SK-MEL-5 (cell line): ENCODE results near the gene PDCD11. TPM values are rescaled to one million over a fixed set of nuclear protein-coding genes. Genes with fewer than 3 reads are reported as not detected.
"Not testable (repeated sequence)": the region's sequence is repeated elsewhere in the genome, so short reads cannot be mapped to it uniquely, and the experiment has no call there.

Experiments used
- DNase-seq: peaks from one replicate; pipeline ENCODE4 v3.0.0-alpha.2; 2016; ENCODE audit warnings: low read depth, low spot score
- in situ Hi-C: cut with HindIII; loops from 2 replicates; pipeline ENCODE4 v1.10.0; 2016; ENCODE audit warnings: low sequenced_read_pairs, high pct_unique_total_duplicates, low pct_unique_long_range_greater_than_20kb
- total RNA-seq: library from RNA; depleted of rRNA; stranded (reverse); fragments of >200 nt; shearing (Covaris generic); gene quantifications from 2 replicates; pipeline ENCODE4 v1.2.3, GENCODE V29; 2014

PDCD11 gene
- total RNA-seq, 1 experiment from 2014 or later, result 31.8 TPM

DNA sequence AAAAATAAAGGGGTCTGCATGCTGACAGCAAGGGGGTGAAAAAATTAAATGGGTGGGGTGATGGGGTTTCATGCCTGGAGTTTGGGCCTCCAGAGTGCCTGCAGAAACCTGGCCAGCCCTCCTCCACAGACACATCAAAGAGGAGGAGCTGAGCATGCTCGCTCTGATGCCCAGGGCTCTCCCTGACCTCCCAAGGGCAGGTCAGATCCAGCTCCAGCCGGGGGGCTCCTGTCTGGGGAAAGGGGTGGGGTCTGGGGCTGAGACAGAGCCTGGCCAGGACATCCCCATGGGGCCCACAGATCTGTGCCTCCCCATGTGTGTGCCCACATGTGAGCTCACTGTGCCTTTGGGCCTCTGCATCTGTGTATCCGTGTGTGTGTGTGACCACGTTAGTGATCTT, 63.2 kb downstream of the PDCD11 start:
- no peak for DNase-seq
- in situ Hi-C loops, result no loop called here

DNA sequence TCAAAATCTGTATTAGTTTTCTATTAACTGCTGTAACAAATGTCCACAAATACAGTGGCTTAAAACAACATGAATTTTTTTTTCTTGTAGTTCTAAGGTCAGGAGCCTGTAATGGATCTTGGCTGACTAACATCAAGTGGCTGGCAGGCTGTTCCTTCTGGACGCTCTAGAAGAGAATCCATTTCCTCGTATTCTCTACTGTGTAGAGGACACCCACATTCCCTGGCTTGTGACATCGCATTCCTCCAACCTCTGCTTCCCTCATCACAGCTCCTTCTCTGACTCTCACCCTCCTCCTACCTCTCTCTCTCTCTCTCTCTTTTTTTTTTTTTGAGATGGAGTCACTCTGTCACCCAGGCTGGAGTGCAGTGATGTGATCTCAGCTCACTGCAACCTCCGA, 67.1 kb downstream of the PDCD11 start:
- DNase-seq, result no peak
- in situ Hi-C loops, result no loop called here

DNA sequence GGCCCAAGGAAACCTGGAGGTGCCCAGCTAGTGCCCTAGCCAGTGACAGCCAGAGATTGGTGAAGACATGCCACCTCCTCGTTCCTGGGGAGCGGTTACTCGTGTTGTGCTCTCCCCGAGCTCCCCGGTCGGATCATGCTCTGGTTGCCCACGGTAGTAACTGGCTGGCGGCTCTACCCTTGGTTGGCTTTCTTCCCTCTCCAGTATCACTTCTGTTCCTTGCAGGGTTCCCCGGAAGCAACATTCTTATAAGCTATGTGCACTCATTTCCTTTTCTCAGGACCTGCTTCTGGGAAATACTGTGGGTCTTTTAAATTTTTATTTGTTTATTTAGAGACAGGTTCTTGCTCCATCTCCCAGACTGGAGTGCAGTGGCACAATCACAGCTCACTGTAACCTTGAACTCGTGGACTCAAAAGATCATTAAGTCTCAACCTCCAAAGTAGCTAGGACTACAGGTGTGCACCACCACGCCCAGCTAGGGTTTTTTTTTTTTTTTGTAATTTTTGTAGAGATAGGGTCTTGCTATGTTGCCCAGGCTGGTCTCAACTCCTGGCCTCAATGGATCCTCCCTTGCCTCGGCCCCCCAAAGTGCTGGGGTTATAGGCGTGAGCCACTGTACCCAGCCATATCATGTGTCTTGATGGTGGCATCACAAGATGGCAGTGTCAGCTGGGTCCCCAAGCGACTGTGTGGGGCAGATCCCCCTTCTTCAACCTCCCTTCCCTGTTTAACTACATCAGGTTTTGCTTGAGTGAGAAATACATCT, 69.2 kb downstream of the PDCD11 start:
- in situ Hi-C loops, result no loop called here
- DNase-seq, result no peak

DNA sequence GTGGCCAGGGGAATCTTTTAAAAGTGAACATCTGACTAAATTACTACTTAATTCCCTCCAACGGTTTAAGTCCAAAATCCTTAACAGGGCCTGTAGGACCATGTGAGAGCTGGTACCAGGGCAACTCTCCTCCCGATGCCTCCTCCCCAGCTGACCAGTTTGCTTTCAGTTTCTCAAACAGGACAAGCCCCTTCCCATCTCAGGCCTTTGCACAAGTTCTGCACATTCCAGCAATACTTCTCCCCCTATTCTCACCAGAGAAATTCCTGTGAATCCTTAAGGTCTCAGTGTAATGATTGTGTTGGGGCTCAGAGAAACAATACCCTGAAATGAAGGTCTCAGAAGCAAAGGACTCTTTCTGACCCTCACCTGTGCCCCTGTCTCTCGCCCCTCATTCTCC, 70.3 kb downstream of the PDCD11 start:
- DNase-seq, result no peak
- in situ Hi-C loops, result no loop called here

DNA sequence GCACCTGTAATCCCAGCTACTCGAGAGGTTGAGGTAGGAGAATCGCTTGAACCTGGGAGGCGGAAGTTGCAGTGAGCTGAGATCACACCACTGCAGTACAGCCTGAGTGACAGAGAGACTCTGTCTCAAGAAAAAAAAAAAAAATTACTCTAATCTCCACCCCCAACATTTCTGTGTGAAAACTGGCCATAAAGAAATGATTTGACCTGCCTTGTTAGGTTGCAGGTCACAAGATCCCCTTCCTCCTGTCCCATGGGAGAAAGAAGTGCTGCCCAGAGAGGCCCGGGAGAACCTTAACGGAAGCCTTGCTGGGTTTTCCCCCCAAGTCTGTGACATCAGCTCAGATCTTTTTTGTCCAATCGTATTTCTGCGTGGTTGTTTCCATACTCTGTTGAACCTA, 71.0 kb downstream of the PDCD11 start:
- in situ Hi-C loops, result no loop called here
- no peak for DNase-seq

DNA sequence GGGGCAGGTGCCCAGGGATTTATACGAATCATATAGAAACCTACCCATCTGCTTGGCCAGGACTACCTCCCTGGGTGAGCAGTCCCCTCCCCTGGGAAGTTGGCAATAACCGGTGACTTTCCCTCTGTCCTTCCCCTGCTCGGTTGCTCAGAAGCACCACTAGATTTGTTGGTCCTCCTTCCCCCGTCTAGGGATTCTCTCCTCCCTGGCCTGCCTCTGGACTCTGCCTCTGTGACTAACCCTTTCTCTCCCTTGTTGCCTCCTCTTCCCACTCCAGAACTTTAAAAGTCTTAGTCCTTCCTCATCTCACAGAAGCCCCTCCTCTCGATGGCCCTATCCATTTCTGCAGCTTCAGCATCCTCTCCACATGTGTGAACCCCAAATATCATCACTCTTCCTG, 72.8 kb downstream of the PDCD11 start:
- in situ Hi-C loops, result no loop called here

DNA sequence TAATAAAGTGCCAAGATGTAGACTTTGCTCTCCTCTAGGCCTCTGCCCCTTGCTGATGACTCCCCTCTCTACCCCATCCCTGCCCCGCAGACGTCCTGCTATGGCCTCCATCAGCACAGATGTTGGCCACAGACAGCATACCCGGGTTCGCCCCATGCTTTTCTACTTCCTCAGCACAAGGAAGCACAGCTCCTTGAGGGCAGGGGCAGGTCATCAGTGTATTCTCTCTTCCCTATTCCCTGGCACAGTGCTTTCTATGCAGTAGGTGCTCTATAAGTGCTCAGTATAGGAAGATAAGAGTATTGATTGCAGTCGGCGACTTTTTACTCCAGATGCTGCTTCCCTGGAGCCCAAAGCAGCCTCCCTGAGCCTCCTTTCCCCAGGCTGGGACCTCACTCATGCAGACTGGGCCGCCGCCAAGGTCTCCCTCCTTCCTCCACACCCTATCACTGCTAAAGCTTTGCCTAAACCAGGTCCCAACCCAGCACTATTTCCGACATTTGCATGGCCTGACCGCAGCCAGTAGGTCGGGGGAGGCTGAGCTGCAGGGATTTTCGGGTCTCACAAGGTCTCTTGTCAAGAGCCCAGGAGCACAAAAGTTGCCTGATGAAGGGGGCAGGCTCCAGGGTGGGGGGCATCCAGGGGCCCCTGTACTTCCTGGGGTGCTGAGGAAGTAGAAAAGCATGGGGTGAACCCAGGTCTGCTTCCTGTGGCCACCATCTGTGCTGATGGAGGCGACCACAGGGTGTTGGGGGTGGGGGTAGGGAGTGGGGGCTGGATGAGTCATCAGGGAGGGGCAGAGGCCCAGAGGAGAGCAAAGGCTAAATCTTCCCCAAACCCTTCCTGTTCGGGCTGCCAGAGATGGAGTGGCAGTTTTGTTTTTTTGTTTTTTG, 74.6 kb downstream of the PDCD11 start:
- DNase-seq, result no peak
- in situ Hi-C loops, result no loop called here

More for the DNA sequence above, 72.8 kb downstream of the PDCD11 start:
- no peak for DNase-seq

DNA sequence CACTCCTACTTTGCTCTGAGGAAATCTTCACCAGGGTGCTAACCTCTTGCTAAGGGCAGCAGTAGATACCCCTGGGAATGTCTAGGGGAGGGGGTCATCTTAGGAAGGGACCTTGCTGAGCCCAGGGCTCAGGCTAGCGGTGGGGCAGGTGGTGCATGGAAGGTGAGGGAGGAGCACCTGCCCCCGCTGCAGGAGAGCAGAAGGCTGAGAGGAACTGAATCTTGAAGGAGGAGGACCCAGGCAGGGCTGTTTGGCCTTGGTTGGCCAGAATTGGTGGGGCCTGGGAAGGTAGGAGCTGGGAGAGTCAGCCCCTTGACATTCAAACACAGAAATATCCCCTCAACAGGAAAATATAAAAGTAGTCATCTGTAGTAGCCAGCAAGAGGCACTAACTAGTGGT, 75.6 kb downstream of the PDCD11 start:
- in situ Hi-C loops, result no loop called here

DNA sequence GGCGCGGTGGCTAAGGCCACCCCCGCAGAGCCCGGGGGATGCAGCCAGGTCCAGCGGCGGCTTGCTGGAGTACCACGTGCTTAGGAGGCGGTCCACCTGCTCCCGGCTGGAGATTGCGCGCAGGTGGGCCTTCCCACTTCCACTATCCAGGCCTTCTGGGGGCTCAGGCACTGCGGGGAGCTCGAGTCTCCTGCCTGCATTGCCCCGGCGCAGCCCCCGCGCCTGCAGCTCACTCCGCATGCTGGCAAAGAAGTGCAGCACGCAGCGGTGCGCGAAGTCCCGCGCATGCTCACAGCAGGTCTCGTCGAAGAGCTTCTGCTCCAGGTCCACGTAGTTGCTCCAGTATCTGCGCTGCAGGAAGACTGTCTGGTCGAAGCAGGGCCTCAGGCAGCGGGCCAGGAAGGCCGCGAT, 76.8 kb downstream of the PDCD11 start:
- in situ Hi-C loops, result no loop called here
- DNase-seq, result no peak

More for the DNA sequence above, 75.6 kb downstream of the PDCD11 start:
- no peak for DNase-seq

DNA sequence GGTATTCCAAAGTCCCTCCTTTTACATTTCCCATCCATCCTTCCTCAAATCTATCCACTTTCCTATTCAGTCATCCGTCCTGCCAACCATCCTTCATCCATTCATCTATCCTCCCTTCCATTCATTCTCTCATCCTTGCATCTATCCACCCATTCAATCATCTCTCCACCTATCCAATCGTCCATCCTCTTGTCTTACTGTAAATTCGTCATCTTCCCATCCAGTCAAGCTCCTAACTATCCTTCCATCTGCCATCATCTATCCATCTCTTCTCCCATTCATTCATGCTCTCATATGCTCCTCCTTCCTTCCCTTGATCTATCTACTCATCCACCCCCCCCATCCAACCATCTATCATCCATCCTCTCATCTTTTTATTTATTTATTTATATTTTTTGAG, 77.7 kb downstream of the PDCD11 start:
- in situ Hi-C loops, result no loop called here

DNA sequence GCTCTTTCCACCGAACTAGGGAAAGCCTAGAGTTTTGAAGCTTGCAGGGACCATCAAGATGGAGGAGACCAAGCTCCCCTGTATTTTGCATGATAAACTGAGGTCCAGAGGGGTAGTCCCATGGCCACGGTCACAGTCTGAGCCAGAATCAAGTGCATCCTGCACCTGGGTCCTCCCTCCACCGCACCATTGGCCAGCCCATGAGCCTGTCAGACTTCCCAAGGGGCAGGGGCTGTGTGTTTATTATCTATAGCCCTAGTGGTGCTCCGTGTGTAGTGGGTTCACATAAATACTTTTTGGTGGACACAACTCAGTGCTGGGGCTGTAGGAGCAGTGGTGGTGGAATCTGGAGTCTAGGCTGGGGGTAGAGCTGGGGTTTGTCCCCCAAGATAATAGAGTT, 79.0 kb downstream of the PDCD11 start:
- in situ Hi-C loops, result no loop called here
- no peak for DNase-seq

More for the DNA sequence above, 77.7 kb downstream of the PDCD11 start:
- no peak for DNase-seq

DNA sequence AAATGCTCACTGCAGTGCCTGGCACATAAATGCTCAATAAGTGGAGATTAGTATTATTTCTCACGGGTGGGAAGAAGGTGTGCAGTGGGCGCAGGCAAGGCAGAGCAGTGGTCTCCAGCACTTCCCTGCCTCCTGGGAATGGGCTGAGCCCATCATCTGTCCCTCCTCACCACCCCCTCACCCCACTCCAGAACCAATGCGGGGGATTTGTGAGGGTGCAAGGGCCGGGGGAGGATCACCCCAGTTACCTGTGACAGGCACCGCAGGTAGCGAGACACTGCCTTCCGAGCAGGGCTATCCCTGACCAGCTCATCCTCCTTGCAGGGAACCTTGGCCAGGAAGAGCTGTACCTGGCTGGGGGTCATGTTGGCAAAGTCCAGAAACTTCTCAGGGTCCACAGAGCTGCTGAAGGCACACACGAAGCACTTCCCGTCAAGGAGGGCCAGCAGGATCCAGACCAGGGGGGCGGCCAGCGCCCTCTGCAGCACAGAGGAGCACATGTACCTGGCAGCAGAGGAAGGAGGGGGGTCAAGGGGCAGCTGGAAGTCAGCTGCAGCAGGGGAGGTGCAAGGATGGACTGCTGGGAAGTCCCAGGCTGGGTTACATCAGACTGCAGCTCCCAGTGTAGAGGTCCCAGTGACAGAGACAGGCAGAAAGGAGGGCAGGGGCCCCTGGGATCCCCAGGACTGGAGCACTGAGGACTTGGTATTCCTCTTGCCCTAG, 79.8 kb downstream of the PDCD11 start:
- in situ Hi-C loops, result no loop called here
- peak; percentile 18 for DNase-seq

DNA sequence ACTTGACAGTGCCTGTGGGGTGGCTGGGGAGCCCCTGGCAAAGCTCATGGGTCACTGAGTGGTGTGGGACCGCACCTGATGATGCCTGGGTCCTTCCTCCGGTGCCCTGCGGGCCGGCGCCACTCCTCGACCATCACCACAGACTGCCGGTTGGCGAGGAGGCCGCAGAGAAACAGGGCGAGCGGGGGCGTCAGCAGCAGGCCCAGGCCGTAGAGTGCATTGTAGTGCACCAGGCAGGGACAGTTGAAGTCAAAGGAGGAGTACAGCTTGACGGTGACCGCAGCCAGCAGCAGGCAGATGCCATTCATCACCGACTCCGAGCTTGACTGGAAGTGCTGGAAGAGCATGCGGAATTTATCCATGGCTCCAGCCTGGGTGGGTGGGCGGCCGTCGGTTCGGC, 82.2 kb downstream of the PDCD11 start:
- in situ Hi-C loops, result no loop called here
- no peak for DNase-seq

DNA sequence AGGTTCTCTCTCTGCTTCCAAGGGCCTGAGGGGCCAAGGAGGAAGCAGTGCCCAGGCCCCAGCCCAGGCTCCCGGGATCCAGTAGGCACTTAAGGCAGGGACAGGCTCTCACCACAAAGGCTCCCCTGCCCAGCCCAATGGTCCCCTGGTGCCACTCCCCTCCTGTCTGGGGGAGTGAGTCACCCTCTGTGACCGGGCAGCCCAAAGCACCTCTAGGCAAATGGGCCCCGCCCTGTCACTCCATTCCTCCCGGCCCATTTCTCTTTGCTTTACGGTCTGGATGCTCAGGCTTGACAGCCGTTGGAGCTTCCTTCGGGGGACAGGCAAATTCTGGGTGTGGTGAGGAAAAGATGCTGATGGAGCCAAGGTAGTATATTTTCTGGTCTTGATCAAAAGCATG, 82.7 kb downstream of the PDCD11 start, which contains the start of gene CALHM3:
CALHM3 (minus strand) TSS at position 106 of the 400 bp plus-strand sequence. CDS start 208 bp downstream, outside the sequence.
- in situ Hi-C loops, result no loop called here

DNA sequence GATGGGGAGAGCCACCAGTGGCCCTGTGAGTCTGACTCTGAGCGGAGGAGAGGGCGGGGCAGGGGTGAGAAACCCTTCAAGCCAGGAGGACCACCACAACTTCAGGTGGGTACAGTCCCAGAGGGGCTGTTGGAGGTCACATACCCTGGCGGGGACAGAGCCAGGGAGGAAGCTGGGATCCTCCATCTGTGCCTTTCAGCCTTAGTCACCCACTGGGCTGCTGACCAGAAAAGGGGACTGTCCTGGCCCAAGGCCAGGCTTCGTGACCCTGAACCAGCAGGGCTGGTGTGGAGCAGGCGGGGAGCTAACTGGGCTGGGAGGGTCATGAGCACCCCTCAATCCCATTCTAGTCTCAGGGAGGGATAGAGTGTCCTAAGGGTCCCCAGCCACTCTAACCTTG, 84.1 kb downstream of the PDCD11 start:
- no peak for DNase-seq
- in situ Hi-C loops, result no loop called here

More for the DNA sequence above, 82.7 kb downstream of the PDCD11 start, which contains the start of gene CALHM3:
- DNase-seq, result no peak

DNA sequence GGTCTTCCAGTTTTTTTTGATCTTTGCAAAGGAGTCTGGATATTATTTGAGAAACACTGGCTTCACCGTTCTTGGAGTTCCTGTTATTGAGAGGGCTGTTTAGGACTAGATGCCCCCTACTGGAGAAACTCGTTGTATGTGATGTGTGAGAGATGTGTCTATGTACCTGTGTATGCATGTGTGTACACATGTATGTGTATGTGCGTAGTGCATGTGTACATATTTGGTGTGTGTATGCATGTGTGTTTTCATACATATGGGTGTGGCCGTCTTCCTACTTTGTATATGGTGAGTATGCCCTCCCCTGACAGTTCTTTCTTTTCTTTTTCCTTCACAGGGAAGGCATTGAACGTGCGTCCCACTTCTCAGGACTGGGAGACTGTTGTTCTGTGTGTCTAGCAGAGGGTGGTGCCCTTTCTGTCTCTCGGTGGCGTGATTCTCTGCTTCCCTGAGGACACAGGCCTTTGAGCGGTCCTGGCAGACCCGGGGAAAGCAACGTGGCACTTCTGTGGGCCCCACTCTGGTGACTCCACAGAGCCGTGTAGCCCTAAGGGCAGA, 85.6 kb downstream of the PDCD11 start:
- DNase-seq, result peak; percentile 79
- in situ Hi-C loops, result no loop called here

DNA sequence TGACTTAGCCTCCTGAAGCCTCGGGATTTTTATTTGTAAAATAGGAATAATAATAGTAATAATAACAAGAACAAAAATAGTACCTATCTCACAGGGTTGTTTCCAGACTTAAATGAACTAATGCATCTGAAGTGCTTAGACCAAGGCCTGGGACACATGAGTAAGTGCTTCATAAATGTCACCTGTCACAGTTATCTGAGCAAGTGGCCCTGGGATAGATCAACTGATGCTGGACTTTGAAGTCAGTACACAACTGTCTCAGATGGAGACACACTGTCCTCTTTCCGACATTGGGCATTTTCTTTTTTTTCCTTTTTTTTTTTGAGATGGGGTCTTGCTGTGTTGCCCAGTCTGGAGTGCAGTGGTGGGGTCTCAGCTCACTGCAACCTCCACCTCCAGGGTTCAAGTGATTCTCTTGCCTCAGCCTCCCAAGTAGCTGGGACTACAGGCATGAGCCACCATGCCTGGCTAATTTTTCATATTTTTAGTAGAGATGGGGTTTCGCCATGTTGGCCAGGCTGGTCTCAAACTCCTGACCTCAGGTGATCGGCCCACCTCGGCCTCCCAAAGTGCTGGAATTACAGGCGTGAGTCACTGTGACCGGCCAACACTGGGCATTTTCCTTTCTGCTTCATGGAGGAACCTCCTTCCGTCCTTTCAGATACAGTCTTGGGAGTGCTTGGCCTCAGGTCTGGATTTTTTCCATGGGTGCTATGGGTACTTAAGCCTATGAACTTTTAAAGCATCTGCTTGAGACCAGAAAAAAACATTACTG, 90.4 kb downstream of the PDCD11 start:
- DNase-seq, in situ Hi-C loops: not testable (repeated sequence)
